ENCODE results near the gene CYP2S1. TPM values are rescaled to one million over a fixed set of nuclear protein-coding genes. Genes with fewer than 3 reads are reported as not detected.

CYP2S1 gene
- total RNA-seq, 1 donor from 2014 or later, result not detected

GRCh38 chr19:41220811-41221210 is 27.8 kb downstream of the CYP2S1 start:
- DNase-seq (no peak), ATAC-seq (ENCODE audit: low read depth) (no peak)
- intact Hi-C loops (cut with micrococcal nuclease), result no loop called here
- peaks cover 50% of the 10 kb centered on the region for H3K27me3 Mint-ChIP-seq
- no peaks in the 10 kb centered on the region for H3K36me3 Mint-ChIP-seq (ENCODE audit: low read depth)
- no peak for TF ChIP-seq CTCF (IDR thresholded peaks at IDR 0.05)
- H3K27ac Mint-ChIP-seq, result no peak overlapping the region
- ChIA-PET POLR2A (no interaction called here), CTCF (no interaction called here)
- H3K9me3 Mint-ChIP-seq, result no peaks in the 10 kb centered on the region
- H3K4me1 Mint-ChIP-seq, result peaks cover 4% of the 10 kb centered on the region
- no peak overlapping the region for H3K4me3 Mint-ChIP-seq

- TF ChIP-seq CTCF (IDR thresholded peaks at IDR 0.05), result no peak
- H3K27ac Mint-ChIP-seq, result no peak overlapping the region
- H3K9me3 Mint-ChIP-seq, result no peaks in the 10 kb centered on the region
- peaks cover 53% of the 10 kb centered on the region for H3K27me3 Mint-ChIP-seq
- ChIA-PET CTCF (no interaction called here), POLR2A (no interaction called here)
- intact Hi-C loops (cut with micrococcal nuclease), result no loop called here
- DNase-seq (no peak), ATAC-seq (ENCODE audit: low read depth) (no peak)
- H3K36me3 Mint-ChIP-seq (ENCODE audit: low read depth), result no peaks in the 10 kb centered on the region
- H3K4me1 Mint-ChIP-seq, result peaks cover 7% of the 10 kb centered on the region
- H3K4me3 Mint-ChIP-seq, result no peak overlapping the region
These were observed 28.6 kb downstream of the CYP2S1 start for GRCh38 chr19:41221514-41222205.

- Mint-ChIP-seq H3K4me3 (no peak overlapping the region), H3K4me1 (peaks cover 12% of the 10 kb centered on the region), H3K27ac (no peak overlapping the region), H3K9me3 (no peaks in the 10 kb centered on the region), H3K36me3 (ENCODE audit: low read depth) (no peaks in the 10 kb centered on the region), H3K27me3 (peaks cover 53% of the 10 kb centered on the region)
- ATAC-seq (ENCODE audit: low read depth), result no peak
- ChIA-PET POLR2A (no interaction called here), CTCF (no interaction called here)
- no peak for TF ChIP-seq CTCF (IDR thresholded peaks at IDR 0.05)
- no peak for DNase-seq
- intact Hi-C loops (cut with micrococcal nuclease), result no loop called here
These were observed 29.2 kb downstream of the CYP2S1 start for GRCh38 chr19:41222240-41222639.

GRCh38 chr19:41223431-41224234 is 30.6 kb downstream of the CYP2S1 start:
- Mint-ChIP-seq H3K4me1 (peaks cover 12% of the 10 kb centered on the region), H3K36me3 (ENCODE audit: low read depth) (no peaks in the 10 kb centered on the region), H3K27me3 (peaks cover 50% of the 10 kb centered on the region), H3K4me3 (no peak overlapping the region), H3K9me3 (no peaks in the 10 kb centered on the region), H3K27ac (no peak overlapping the region)
- no peak for ATAC-seq (ENCODE audit: low read depth)
- intact Hi-C loops (cut with micrococcal nuclease), result no loop called here
- CTCF ChIA-PET, result no interaction called here
- no peak for DNase-seq
- POLR2A ChIA-PET, result no interaction called here
- TF ChIP-seq CTCF (IDR thresholded peaks at IDR 0.05), result no peak

- Mint-ChIP-seq H3K9me3 (no peaks in the 10 kb centered on the region), H3K36me3 (ENCODE audit: low read depth) (no peaks in the 10 kb centered on the region), H3K4me1 (peaks cover 12% of the 10 kb centered on the region), H3K27ac (no peak overlapping the region), H3K27me3 (peaks cover 44% of the 10 kb centered on the region), H3K4me3 (no peak overlapping the region)
- DNase-seq (no peak), ATAC-seq (ENCODE audit: low read depth) (no peak)
- POLR2A ChIA-PET, result no interaction called here
- CTCF ChIA-PET, result no interaction called here
- intact Hi-C loops (cut with micrococcal nuclease), result no loop called here
- TF ChIP-seq CTCF (IDR thresholded peaks at IDR 0.05), result no peak
These were observed 31.6 kb downstream of the CYP2S1 start for GRCh38 chr19:41224632-41225031.
